ENCODE results near the gene KIAA1210. TPM values are rescaled to one million over a fixed set of nuclear protein-coding genes. Genes with fewer than 3 reads are reported as not detected.
A peak's percentile ranks its signal among the peaks of the same experiment; 100 is the strongest.

KIAA1210 gene
- total RNA-seq, 2 donors from 2014 or later, result not detected

- Histone ChIP-seq H3K4me1 (no peaks in the 10 kb centered on the region), H3K27me3 (no peaks in the 10 kb centered on the region), H3K4me3 (no peak overlapping the region), H3K9me3 (no peaks in the 10 kb centered on the region), H3K27ac (no peak overlapping the region), H3K9ac (ENCODE audit: low read depth in 2 of 2, low read length in 2 of 2) (no peak overlapping the region), H3K36me3 (no peaks in the 10 kb centered on the region)
- intact Hi-C loops (cut with DNase I), result no loop called here
- no peak for TF ChIP-seq CTCF (IDR thresholded peaks at IDR 0.05)
- DNase-seq, result peak; percentile 31
These were observed 27.9 kb upstream of the KIAA1210 start for GRCh38 chrX:119155416-119156035.

GRCh38 chrX:119151051-119151380, 23.4 kb upstream of the KIAA1210 start:
- Histone ChIP-seq H3K36me3 (no peaks in the 10 kb centered on the region), H3K4me3 (no peak overlapping the region), H3K4me1 (no peaks in the 10 kb centered on the region), H3K27me3 (no peaks in the 10 kb centered on the region), H3K9ac (ENCODE audit: low read depth in 2 of 2, low read length in 2 of 2) (no peak overlapping the region), H3K9me3 (no peaks in the 10 kb centered on the region), H3K27ac (no peak overlapping the region)
- intact Hi-C loops (cut with DNase I), result no loop called here
- no peak for TF ChIP-seq CTCF (IDR thresholded peaks at IDR 0.05)
- DNase-seq, result no peak

GRCh38 chrX:119150163-119151050, 22.8 kb upstream of the KIAA1210 start:
- no peak for DNase-seq
- H3K9me3 ChIP-seq, result no peaks in the 10 kb centered on the region
- H3K9ac ChIP-seq (ENCODE audit: low read depth in 2 of 2, low read length in 2 of 2), result no peak overlapping the region
- no peak for TF ChIP-seq CTCF (IDR thresholded peaks at IDR 0.05)
- no peaks in the 10 kb centered on the region for H3K27me3 ChIP-seq
- H3K27ac ChIP-seq, result no peak overlapping the region
- intact Hi-C loops (cut with DNase I), result no loop called here
- no peaks in the 10 kb centered on the region for H3K36me3 ChIP-seq
- no peak overlapping the region for H3K4me3 ChIP-seq
- H3K4me1 ChIP-seq, result no peaks in the 10 kb centered on the region

GRCh38 chrX:119147486-119147885, 19.9 kb upstream of the KIAA1210 start:
- no peaks in the 10 kb centered on the region for H3K4me1 ChIP-seq
- TF ChIP-seq CTCF (IDR thresholded peaks at IDR 0.05), result no peak
- no peaks in the 10 kb centered on the region for H3K27me3 ChIP-seq
- intact Hi-C loops (cut with DNase I), result no loop called here
- no peak overlapping the region for H3K9ac ChIP-seq (ENCODE audit: low read depth in 2 of 2, low read length in 2 of 2)
- no peak overlapping the region for H3K27ac ChIP-seq
- H3K4me3 ChIP-seq, result no peak overlapping the region
- no peaks in the 10 kb centered on the region for H3K9me3 ChIP-seq
- no peaks in the 10 kb centered on the region for H3K36me3 ChIP-seq
- no peak for DNase-seq

- no peak overlapping the region for H3K9ac ChIP-seq (ENCODE audit: low read depth in 2 of 2, low read length in 2 of 2)
- peak; percentile 24 for DNase-seq
- no peak for TF ChIP-seq CTCF (IDR thresholded peaks at IDR 0.05)
These were observed 17.6 kb upstream of the KIAA1210 start for GRCh38 chrX:119145241-119145653.

More at GRCh38 chrX:119145241-119145653, 17.6 kb upstream of the KIAA1210 start:
- Histone ChIP-seq H3K36me3 (no peaks in the 10 kb centered on the region), H3K4me1 (no peaks in the 10 kb centered on the region), H3K27ac (no peak overlapping the region), H3K4me3 (no peak overlapping the region), H3K27me3 (no peaks in the 10 kb centered on the region), H3K9me3 (no peaks in the 10 kb centered on the region)
- intact Hi-C loops (cut with DNase I), result no loop called here

Measured in colonic mucosa (tissue), 4 donors.